Activated T-cell treated with anti-CD3 and anti-CD28 coated beads, Interleukin-2, amount 50 U/mL, for 72 hours (primary cell): ENCODE results near the gene CMKLR1. TPM values are rescaled to one million over a fixed set of nuclear protein-coding genes. Genes with fewer than 3 reads are reported as not detected.

Experiments used
- ATAC-seq, 2 donors: fragments of 150-1000 bp; cut with Tn5 transposase; replicated peaks in 1 of 2; 2 replicates each; pipeline ENCODE4 v1.10.0; 2021; ENCODE audit warnings: moderate library complexity in 2 of 2, mild to moderate bottlenecking in 1 of 2
- DNase-seq, 2 donors: peaks; one replicate each; pipeline ENCODE4 v3.0.0; 2021 to 2022; ENCODE audit warnings: mixed read lengths in 1 of 2
- H3K27ac Mint-ChIP-seq: one replicate; pipeline ENCODE4 v1.8.0; 2022; ENCODE audit warnings: mild to moderate bottlenecking, moderate library complexity, mixed read lengths
- H3K27me3 Mint-ChIP-seq: one replicate; pipeline ENCODE4 v1.8.0; 2022; ENCODE audit warnings: low read depth, mixed read lengths
- H3K36me3 Mint-ChIP-seq, 2 donors: one replicate each; pipeline ENCODE4 v1.8.0; 2022; ENCODE audit warnings: mixed read lengths in 2 of 2, mild to moderate bottlenecking in 1 of 2; ENCODE audit not compliant: insufficient read depth in 2 of 2
- H3K4me1 Mint-ChIP-seq: one replicate; pipeline ENCODE4 v1.8.0; 2022; ENCODE audit warnings: low read depth, mixed read lengths
- H3K4me3 Mint-ChIP-seq, 2 donors: one replicate each; pipeline ENCODE4 v1.8.0; 2022; ENCODE audit warnings: mild to moderate bottlenecking in 2 of 2, mixed read lengths in 2 of 2, moderate library complexity in 2 of 2
- H3K9me3 Mint-ChIP-seq, 2 donors: one replicate each; pipeline ENCODE4 v1.8.0; 2022; ENCODE audit warnings: mixed read lengths in 2 of 2
- total RNA-seq, 2 donors: library from RNA; stranded (reverse); gene quantifications; one replicate each; pipeline ENCODE4 v1.2.3, GENCODE V29; 2022

The CMKLR1 gene
- total RNA-seq, 2 donors from 2014 or later, result not detected

DNA sequence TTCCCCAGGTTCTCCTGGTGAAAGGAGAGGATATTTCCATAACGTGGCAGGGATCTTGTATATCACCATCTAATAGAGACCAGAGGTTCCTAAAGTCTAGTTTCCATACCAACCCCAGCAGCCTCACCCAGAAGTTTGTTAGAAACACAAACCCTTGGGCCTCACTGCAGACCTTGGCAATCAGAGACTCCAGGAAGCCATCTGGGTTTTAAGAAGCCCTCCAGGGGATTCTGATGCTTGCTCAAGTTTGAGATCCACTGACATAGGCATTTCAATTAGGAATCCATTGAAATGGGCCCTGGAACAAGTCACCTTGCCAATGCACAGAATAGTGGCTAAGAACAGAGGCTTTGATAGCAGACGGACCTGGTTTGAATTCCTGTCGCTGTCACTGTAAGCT is 2.2 kb upstream of the CMKLR1 start:
- Mint-ChIP-seq H3K4me3 (no peak overlapping the region), H3K27me3 (peaks cover 25% of the 10 kb centered on the region), H3K4me1 (no peaks in the 10 kb centered on the region), H3K9me3 (no peaks in the 10 kb centered on the region), H3K27ac (no peak overlapping the region), H3K36me3 (no peaks in the 10 kb centered on the region)
- no peak for DNase-seq
- no peak for ATAC-seq

DNA sequence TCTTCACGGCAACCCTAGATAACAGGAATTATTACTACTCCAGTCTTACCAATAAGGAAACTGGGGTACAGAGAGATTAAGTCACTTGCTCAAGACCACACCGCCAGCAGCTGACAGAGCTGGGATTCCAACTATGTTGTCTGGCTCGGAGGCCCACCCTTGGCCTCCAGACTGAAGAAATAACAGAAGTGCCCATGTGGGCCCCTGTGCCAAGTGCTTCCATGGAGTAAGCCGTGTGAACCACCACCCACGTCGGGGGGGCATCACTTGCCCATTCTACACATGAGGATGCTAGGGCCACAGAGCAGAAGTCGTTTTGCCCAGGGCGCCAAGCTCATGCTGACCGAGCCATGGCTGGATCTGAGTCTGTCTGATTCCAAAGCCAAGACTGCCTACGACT is 926 bp upstream of the CMKLR1 start:
- no peak for DNase-seq
- no peaks in the 10 kb centered on the region for H3K36me3 Mint-ChIP-seq
- peaks cover 25% of the 10 kb centered on the region for H3K27me3 Mint-ChIP-seq
- no peak overlapping the region for H3K4me3 Mint-ChIP-seq
- no peak overlapping the region for H3K27ac Mint-ChIP-seq
- no peak for ATAC-seq
- H3K4me1 Mint-ChIP-seq, result no peaks in the 10 kb centered on the region
- H3K9me3 Mint-ChIP-seq, result no peaks in the 10 kb centered on the region

DNA sequence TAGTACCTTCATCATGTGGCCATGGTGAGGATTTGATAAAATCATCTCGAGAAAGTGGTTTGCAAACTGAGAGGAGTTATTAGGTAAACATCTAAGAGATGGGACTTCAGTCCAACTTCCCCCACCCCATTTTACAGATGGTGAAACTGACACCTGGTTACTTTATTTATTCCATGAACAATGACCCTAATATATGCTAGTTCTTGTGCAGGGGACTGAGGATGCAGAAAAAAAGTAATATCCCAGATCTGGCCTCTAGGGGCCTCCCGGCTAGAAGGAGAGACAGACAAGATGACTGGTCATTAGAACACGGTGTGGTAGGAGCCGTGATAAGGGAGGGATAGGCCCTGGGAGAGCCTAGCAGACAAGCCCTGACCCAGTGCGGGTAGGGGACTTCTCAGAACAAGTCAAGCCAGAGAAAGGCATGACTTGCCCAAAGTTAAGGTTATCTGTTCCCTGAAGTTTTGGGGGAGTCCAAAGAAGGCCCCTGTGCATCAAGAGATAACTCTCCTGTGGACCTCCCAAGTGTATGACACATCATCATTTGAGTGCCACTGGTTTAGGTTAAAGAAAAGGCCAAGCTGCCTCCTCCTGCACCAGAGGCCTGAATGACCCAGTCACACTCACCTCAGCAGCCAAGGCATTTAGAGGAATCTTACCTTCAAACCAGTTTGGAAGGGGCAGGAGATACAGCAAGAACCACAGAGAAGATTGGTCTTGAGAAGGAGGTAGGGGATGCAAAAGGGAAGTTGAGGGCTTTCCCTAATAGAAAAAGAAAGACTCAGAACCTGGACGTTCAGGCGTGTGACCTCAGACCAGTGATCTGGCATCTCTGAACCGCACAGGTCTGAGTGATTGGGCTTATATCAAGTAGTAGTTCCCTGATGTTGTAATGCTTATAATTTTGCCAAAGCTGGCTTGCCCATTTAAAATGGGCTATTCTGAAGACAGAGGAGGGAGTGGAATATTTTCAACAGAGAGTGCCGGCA is 1.6 kb downstream of the CMKLR1 start:
- H3K27ac Mint-ChIP-seq, result no peak overlapping the region
- peaks cover 25% of the 10 kb centered on the region for H3K27me3 Mint-ChIP-seq
- peaks cover 19% of the 10 kb centered on the region for H3K4me1 Mint-ChIP-seq
- no peaks in the 10 kb centered on the region for H3K9me3 Mint-ChIP-seq
- H3K4me3 Mint-ChIP-seq, result peak overlapping the region in 1 of 2 donors; percentile 11
- H3K36me3 Mint-ChIP-seq, result no peaks in the 10 kb centered on the region
- ATAC-seq (peak in 1 of 2 donors; percentile 55), DNase-seq (no peak)

DNA sequence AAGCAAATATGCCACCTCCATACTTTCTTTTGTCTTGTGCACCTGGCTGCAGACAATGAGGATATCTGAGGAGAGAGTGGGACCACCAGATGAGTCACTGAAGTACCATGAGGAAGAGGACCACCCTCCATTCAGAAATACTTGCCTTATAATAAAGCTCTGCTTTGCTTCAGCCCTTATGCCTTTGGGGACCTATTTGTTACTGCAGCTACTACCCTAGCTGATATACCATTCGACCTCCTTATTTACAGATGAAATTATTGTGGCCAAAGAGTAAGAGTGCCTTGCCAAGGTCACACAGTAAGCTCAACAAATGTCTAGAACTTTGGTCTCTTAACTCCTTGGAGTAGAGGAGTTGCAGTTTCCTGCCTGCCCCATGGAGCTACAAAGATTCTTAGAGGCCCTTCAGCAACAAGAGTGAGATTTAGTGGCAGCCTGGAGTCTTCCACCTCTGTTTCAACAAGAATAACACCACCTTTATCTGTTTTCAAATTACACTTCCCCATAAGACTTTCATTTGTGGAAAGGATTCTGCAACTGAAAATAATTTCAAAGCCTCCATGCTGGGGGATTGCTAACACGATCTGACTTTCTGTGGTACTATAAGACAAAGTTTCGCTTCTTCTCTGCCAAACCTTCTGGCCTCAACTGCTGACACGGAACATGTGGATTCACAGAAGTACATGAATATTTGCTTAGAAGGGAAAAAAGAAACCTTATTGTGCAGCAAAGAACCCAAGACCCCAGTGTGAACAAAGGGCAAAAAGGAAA is 3.6 kb downstream of the CMKLR1 start:
- H3K9me3 Mint-ChIP-seq, result no peaks in the 10 kb centered on the region
- ATAC-seq, result no peak
- peaks cover 19% of the 10 kb centered on the region for H3K4me1 Mint-ChIP-seq
- DNase-seq, result no peak
- H3K27me3 Mint-ChIP-seq, result peaks cover 25% of the 10 kb centered on the region
- H3K27ac Mint-ChIP-seq, result peak overlapping the region; percentile 47
- no peak overlapping the region for H3K4me3 Mint-ChIP-seq
- H3K36me3 Mint-ChIP-seq, result no peaks in the 10 kb centered on the region

DNA sequence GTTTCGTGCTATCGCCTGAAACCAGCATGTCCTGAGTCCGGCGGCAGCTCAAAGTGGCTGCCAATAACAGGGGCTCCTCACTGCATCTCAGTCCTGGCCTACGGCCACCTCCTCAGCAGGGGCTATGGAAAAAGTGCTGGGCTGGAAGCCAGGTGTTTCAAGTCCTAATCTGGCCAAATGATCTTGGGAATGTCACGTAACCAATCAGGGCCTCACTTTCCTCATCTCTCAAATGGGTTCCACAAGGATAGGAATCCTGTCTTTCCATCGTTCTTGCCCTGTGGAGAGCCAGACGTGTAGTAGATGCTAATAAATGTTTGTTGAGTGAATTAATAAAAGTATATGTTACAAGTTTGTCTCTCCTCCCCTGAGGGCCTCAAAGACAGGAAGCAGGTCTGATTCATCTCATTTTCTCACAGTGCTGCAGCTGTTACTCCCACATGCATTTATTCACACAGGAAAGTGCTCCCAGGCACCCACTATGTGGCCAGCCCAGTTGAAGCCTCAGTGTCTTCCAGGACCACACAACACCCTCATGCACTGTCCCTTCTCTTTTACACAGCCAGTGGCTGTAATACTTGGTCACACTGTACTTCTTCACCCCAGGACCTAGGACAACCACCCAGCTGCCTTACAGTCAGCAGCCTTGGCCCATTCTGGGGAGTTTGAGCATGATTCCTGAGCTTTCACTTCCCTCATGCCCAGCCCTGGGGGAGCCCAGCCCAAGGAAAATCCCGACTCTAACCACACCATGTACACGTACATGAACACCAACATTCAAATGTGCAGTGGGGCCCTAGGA is 5.0 kb downstream of the CMKLR1 start:
- DNase-seq (peak; percentile 4 to 9), ATAC-seq (peak; percentile 62 to 75)
- no peaks in the 10 kb centered on the region for H3K36me3 Mint-ChIP-seq
- peak overlapping the region in 1 of 2 donors; percentile 63 for H3K4me3 Mint-ChIP-seq
- H3K27me3 Mint-ChIP-seq, result peaks cover 19% of the 10 kb centered on the region
- peak overlapping the region; percentile 90 for H3K27ac Mint-ChIP-seq
- H3K9me3 Mint-ChIP-seq, result no peaks in the 10 kb centered on the region
- peaks cover 19% of the 10 kb centered on the region for H3K4me1 Mint-ChIP-seq

DNA sequence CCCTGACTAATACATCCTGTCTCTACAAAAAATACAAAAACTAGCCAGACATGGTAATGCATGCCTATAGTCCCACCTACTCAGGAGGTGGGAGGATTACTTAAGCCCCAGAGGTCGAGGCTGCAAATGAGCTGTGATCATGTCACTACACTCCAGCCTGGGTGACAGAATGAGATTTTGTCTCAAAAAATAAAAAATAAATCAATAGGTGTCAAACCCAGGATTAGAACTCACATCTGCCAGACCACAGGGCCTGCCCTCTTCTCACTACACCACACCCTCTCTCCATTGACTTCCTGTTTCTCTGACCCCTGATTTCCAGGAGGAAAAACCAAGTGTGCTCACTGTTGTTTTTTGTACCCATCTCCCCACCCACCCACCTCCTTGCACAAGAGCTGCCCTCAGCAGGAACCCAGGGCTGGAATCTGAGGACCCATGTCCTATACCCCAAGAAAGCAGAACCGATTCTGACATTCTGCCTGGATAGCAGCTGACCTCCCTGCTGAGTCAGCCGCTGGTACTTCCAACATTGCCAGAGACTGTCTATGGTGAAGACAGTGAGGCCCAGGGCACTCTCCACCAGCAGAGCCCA is 6.2 kb downstream of the CMKLR1 start:
- Mint-ChIP-seq H3K27me3 (peaks cover 10% of the 10 kb centered on the region), H3K4me3 (no peak overlapping the region), H3K9me3 (no peaks in the 10 kb centered on the region), H3K4me1 (peaks cover 19% of the 10 kb centered on the region), H3K27ac (no peak overlapping the region), H3K36me3 (no peaks in the 10 kb centered on the region)
- ATAC-seq (peak in 1 of 2 donors; percentile 44), DNase-seq (no peak)

DNA sequence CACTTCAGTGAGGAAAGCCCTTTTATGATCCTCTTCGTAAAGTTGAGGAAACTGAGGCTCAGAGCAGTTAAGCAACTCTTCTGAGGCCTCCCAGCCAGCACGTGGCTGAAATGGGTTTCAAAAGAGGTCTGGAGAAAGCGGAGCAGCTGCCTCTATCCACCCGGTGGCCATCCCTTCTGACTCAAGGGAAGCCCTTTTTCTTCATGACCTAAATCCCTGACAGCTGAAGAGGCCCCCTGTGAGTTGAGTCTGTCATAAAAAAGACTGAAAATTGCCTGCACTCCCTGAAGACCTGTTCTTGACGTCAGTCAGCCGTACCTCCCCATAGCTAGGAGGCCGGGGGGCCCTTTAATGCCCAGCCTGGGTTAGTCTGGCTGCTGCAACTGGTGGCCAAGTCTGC is 10.7 kb downstream of the CMKLR1 start:
- no peak overlapping the region for H3K27ac Mint-ChIP-seq
- no peak for ATAC-seq
- no peaks in the 10 kb centered on the region for H3K36me3 Mint-ChIP-seq
- no peak for DNase-seq
- H3K27me3 Mint-ChIP-seq, result no peaks in the 10 kb centered on the region
- no peak overlapping the region for H3K4me3 Mint-ChIP-seq
- no peaks in the 10 kb centered on the region for H3K9me3 Mint-ChIP-seq
- peaks cover 7% of the 10 kb centered on the region for H3K4me1 Mint-ChIP-seq

DNA sequence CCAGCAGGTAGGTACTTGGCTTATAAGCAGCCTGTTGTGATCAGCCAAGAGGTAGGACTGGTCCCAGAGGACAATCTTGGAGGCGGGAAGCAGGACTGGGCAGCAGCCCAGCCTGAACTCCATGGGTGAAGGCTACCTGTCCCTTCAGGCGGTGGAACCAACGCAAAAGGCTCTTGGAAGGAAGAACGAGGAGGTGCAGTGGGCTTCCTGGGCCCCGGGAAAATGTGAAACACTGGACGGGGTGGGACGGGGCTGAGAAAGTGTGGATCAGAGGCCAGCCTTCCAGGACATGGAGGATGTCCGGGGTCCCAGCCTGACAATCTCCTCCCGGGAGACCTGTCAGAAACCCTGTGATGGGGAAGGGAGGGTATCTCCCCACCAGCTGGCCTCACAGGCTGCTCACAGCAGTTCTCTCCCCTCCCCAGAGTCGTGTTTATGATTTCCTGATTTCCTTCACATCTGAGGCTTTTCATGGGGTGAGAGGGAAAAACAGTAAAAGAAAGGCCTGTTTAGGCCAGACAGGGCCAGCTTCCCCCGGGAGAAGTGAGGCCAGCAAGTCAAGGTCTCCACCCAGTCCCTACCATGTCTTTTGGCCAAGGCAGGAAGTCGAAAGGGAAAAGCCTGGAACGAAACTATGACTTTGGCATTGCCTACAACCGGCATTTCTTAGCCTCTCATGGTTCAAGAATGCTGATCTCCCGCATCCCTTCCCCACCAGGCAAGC is 11.3 kb downstream of the CMKLR1 start:
- H3K4me3 Mint-ChIP-seq, result no peak overlapping the region
- H3K27ac Mint-ChIP-seq, result no peak overlapping the region
- ATAC-seq, result no peak
- H3K27me3 Mint-ChIP-seq, result no peaks in the 10 kb centered on the region
- peaks cover under 1% of the 10 kb centered on the region for H3K4me1 Mint-ChIP-seq
- H3K9me3 Mint-ChIP-seq, result no peaks in the 10 kb centered on the region
- H3K36me3 Mint-ChIP-seq, result no peaks in the 10 kb centered on the region
- DNase-seq, result no peak

DNA sequence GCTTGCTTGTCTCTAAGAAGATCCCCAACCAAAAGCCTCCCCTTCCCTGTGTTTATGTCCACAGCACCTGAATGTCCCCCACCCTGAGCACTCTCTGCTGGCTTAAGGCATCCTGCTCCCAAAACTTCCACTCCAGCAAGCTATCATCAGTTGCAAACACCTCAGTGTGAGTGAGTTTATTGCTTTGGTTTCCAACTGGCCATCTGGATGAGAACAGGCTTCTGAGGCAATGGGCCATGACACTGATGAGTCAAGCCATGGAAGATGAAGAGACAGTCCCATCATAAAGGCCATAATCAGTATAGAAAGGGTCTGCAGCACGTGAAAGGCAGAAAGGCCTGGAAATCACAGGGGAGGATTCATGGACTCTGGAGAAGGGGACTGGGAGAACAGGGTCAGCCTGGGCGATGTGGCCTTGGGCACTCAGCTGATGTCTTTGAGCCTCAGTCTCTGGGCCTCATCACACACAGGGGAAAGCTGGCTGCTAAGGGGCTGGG is 12.8 kb downstream of the CMKLR1 start:
- no peak overlapping the region for H3K27ac Mint-ChIP-seq
- peaks cover 0 to 1% of the 10 kb centered on the region in 2 donors for H3K9me3 Mint-ChIP-seq
- ATAC-seq, result no peak
- no peaks in the 10 kb centered on the region for H3K4me1 Mint-ChIP-seq
- H3K27me3 Mint-ChIP-seq, result peaks cover 8% of the 10 kb centered on the region
- no peak for DNase-seq
- no peak overlapping the region for H3K4me3 Mint-ChIP-seq
- H3K36me3 Mint-ChIP-seq, result no peaks in the 10 kb centered on the region

DNA sequence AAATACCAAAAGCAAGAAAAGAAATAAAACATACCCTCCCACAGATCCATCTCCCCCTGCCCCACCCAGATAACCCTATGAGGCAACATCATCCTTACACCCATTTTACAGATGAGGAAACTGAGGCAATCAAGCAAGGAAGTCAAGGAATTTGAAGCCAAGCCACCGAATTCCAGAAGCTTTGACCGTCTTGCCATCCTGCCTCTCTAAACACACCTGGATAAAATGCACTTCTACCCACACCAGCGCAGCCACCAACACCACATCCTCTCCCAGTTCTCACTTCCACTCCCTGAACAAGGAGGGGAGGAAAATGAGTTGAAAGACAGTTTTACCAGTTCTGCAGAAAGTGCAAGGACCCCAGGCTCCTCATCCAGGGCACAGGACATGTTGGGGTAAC is 13.6 kb downstream of the CMKLR1 start:
- no peak for ATAC-seq
- Mint-ChIP-seq H3K4me1 (no peaks in the 10 kb centered on the region), H3K36me3 (no peaks in the 10 kb centered on the region), H3K9me3 (peaks cover 0 to 1% of the 10 kb centered on the region in 2 donors), H3K27ac (no peak overlapping the region), H3K27me3 (peaks cover 12% of the 10 kb centered on the region), H3K4me3 (no peak overlapping the region)
- no peak for DNase-seq

DNA sequence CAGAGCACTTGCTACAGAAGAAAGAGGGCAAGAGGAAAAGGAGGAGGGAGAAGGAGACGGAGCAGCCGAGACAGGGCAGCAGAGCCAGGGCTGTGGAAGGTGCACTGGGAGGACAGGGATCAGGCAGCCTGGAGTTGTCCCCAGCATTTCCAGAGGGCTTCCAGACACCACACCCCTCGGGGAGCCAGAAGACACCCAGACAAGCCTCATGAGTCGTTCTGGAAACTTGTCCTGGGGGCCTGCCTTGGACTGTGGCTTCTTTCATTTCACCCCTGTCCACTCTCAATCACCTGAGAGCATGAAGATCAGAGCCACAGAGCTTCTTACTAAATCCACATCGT is 14.1 kb downstream of the CMKLR1 start:
- Mint-ChIP-seq H3K4me3 (no peak overlapping the region), H3K9me3 (peaks cover 0 to 1% of the 10 kb centered on the region in 2 donors), H3K36me3 (no peaks in the 10 kb centered on the region), H3K4me1 (no peaks in the 10 kb centered on the region), H3K27me3 (peaks cover 15% of the 10 kb centered on the region), H3K27ac (no peak overlapping the region)
- ATAC-seq (no peak), DNase-seq (no peak)
